Osteocyte (in vitro differentiated cells): ENCODE measurements around the gene JCAD. TPM values are rescaled to one million over a fixed set of nuclear protein-coding genes. Genes with fewer than 3 reads are reported as not detected.

Experiments used
- DNase-seq: peaks from one replicate; pipeline ENCODE4 v3.0.0; 2021; ENCODE audit warnings: mixed read lengths; ENCODE audit not compliant: unreplicated experiment; ENCODE audit errors: extremely low spot score
- H3K27ac Mint-ChIP-seq: one replicate; pipeline ENCODE4 v1.8.0; 2021; ENCODE audit warnings: mild to moderate bottlenecking, mixed read lengths; ENCODE audit not compliant: unreplicated experiment
- H3K27me3 Mint-ChIP-seq: one replicate; pipeline ENCODE4 v1.8.0; 2021; ENCODE audit warnings: mixed read lengths; ENCODE audit not compliant: unreplicated experiment
- H3K36me3 Mint-ChIP-seq: one replicate; pipeline ENCODE4 v1.8.0; 2021; ENCODE audit warnings: mixed read lengths; ENCODE audit not compliant: unreplicated experiment
- H3K4me1 Mint-ChIP-seq: one replicate; pipeline ENCODE4 v1.8.0; 2021; ENCODE audit warnings: mixed read lengths; ENCODE audit not compliant: unreplicated experiment
- H3K4me3 Mint-ChIP-seq: one replicate; pipeline ENCODE4 v1.8.0; 2021; ENCODE audit warnings: mild to moderate bottlenecking, moderate library complexity, mixed read lengths; ENCODE audit not compliant: unreplicated experiment
- H3K9me3 Mint-ChIP-seq: one replicate; pipeline ENCODE4 v1.8.0; 2021; ENCODE audit warnings: mixed read lengths; ENCODE audit not compliant: unreplicated experiment
- total RNA-seq: library from RNA; stranded (reverse); gene quantifications from 2 replicates; pipeline ENCODE4 v1.2.1, GENCODE V29; 2021
- TF ChIP-seq, protein P1 (sequence below): fragments of 200-600 bp; sonication (generic); IDR thresholded peaks from 2 replicates; pipeline ENCODE4 v1.5.0; 2021; ENCODE audit warnings: antibody characterized with exemption, mild to moderate bottlenecking, moderate library complexity

JCAD gene
- total RNA-seq, 1 donor from 2014 or later, result 7.5 TPM

DNA sequence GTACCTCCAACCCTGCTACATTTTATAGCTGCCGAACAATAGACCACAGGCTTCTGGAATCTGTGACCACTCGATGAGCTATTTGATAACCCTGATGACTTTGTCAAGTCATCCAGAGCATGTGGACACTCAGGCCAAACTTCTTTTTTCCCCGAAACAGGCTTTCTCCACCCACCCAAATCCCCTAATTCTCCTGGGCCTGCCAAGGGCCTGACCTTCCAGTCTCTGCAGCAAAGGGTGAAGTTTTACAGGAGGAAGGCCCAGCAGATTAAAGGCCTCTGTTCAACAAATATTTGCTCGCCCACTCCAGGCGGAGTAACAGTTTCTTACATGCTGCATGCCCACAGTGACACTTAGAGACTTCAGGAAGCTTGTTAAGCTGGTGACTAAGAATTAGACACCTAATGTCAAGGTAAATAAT is 2.0 kb downstream of the JCAD start:
- Mint-ChIP-seq H3K27ac (no peak overlapping the region), H3K27me3 (peaks cover 12% of the 10 kb centered on the region), H3K36me3 (no peaks in the 10 kb centered on the region), H3K4me1 (peaks cover 37% of the 10 kb centered on the region), H3K4me3 (peak overlapping the region; percentile 72), H3K9me3 (no peaks in the 10 kb centered on the region)
- TF ChIP-seq, protein P1, sequence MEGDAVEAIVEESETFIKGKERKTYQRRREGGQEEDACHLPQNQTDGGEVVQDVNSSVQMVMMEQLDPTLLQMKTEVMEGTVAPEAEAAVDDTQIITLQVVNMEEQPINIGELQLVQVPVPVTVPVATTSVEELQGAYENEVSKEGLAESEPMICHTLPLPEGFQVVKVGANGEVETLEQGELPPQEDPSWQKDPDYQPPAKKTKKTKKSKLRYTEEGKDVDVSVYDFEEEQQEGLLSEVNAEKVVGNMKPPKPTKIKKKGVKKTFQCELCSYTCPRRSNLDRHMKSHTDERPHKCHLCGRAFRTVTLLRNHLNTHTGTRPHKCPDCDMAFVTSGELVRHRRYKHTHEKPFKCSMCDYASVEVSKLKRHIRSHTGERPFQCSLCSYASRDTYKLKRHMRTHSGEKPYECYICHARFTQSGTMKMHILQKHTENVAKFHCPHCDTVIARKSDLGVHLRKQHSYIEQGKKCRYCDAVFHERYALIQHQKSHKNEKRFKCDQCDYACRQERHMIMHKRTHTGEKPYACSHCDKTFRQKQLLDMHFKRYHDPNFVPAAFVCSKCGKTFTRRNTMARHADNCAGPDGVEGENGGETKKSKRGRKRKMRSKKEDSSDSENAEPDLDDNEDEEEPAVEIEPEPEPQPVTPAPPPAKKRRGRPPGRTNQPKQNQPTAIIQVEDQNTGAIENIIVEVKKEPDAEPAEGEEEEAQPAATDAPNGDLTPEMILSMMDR, result no peak
- DNase-seq, result no peak

DNA sequence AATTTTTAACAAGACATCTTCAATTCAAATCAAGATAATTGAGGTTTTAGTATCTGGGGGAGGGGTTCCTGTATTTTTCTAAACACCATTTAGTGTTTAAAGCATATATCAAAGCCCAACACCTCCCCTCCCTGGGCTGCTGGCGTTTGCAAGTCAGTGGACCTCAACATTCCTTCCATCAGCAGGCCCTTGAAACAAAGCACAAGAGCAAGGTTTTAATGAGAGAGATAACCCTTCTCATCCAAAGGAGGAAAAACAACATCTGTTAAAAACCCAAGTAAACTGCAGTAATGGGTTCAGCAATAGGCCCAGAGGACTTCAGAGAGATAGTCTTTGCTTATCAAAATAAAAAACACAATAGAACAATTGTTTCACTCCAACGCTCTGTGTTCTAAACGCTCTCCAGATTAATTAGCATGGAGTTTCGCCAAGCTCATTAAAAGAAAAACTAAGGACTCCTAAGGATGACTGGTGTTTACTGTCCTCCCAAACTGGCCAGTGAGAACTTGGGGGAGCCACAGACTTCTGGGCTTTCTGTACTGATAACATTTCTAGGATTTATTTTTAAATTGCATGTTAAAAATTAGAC is 2.5 kb downstream of the JCAD start:
- no peaks in the 10 kb centered on the region for H3K36me3 Mint-ChIP-seq
- H3K4me3 Mint-ChIP-seq, result no peak overlapping the region
- H3K27ac Mint-ChIP-seq, result peak overlapping the region; percentile 47
- TF ChIP-seq, protein P1, result no peak
- no peaks in the 10 kb centered on the region for H3K9me3 Mint-ChIP-seq
- no peak for DNase-seq
- H3K4me1 Mint-ChIP-seq, result peaks cover 34% of the 10 kb centered on the region
- peaks cover 9% of the 10 kb centered on the region for H3K27me3 Mint-ChIP-seq

DNA sequence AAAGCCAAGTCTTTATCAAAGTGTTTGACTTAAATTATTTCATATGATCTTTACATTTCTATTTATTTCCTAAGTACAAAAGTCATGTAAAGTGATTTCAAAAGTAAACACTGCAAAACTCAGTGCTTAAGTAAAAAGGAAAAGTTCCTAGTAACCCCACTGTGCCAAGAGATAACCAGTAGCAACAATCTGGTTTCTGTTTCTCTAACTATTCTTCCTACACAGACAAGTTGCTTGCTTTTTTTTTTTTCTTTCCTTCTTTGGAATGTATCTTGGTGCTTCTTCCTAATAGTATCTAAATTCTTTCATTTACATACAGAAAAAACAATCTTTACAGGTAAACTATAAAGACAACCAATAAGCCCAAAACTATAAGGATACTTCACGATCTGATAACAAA is 3.1 kb downstream of the JCAD start:
- H3K9me3 Mint-ChIP-seq, result no peaks in the 10 kb centered on the region
- no peak for DNase-seq
- H3K4me3 Mint-ChIP-seq, result no peak overlapping the region
- H3K27me3 Mint-ChIP-seq, result peaks cover 9% of the 10 kb centered on the region
- peaks cover 32% of the 10 kb centered on the region for H3K4me1 Mint-ChIP-seq
- no peaks in the 10 kb centered on the region for H3K36me3 Mint-ChIP-seq
- peak overlapping the region; percentile 3 for H3K27ac Mint-ChIP-seq
- TF ChIP-seq, protein P1, result no peak

DNA sequence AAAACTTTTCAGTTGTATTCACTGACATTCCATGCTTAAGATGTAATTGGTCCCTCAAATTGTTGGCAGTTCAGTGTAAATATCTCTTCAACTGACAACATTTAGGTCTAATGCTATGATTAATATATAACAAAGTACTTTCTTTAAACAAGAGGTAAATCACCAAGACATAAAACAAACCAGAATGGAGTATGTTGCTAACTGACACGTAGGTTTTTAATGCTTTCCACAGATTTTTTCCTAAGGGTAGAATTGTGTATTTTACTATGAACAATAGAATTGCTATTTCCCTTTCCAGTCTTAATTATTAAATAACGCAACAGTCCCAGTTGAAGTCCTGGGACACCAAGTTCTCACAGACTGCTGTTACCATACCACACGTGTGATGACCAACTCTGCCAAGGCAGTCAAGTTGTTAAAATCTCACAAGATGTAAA is 4.1 kb downstream of the JCAD start:
- TF ChIP-seq, protein P1, result no peak
- H3K27ac Mint-ChIP-seq, result no peak overlapping the region
- H3K9me3 Mint-ChIP-seq, result no peaks in the 10 kb centered on the region
- peaks cover 10% of the 10 kb centered on the region for H3K27me3 Mint-ChIP-seq
- DNase-seq, result no peak
- no peak overlapping the region for H3K4me3 Mint-ChIP-seq
- H3K4me1 Mint-ChIP-seq, result peaks cover 32% of the 10 kb centered on the region
- no peaks in the 10 kb centered on the region for H3K36me3 Mint-ChIP-seq

DNA sequence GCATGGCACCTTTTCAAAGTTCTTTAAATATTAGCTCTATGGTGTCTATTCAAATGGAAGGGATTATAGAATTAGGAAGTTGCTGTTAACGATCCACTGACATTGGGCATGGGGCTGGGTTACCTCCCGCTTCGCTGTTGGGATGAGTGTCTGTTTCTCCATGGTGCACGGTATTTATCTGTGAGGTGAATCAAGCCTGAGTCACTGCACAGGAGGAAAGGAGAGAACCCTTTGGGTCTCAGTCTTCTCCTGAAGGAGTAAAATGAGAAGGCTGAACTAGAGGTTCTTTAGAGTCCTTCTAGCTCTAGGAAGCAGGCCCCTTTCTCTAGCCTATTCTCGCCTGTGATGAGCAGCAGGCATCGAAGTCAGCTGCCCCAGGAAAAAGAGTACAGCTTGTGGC is 7.3 kb downstream of the JCAD start:
- Mint-ChIP-seq H3K27me3 (peaks cover 14% of the 10 kb centered on the region), H3K9me3 (no peaks in the 10 kb centered on the region), H3K27ac (no peak overlapping the region), H3K4me1 (peaks cover 22% of the 10 kb centered on the region), H3K4me3 (no peak overlapping the region), H3K36me3 (no peaks in the 10 kb centered on the region)
- TF ChIP-seq, protein P1, result no peak
- DNase-seq, result no peak
